ENCODE measurements around the gene STK39. TPM values are rescaled to one million over a fixed set of nuclear protein-coding genes. Genes with fewer than 3 reads are reported as not detected.

Gene STK39
- total RNA-seq, 1 experiment from 2014 or later: 15.9 TPM

DNA sequence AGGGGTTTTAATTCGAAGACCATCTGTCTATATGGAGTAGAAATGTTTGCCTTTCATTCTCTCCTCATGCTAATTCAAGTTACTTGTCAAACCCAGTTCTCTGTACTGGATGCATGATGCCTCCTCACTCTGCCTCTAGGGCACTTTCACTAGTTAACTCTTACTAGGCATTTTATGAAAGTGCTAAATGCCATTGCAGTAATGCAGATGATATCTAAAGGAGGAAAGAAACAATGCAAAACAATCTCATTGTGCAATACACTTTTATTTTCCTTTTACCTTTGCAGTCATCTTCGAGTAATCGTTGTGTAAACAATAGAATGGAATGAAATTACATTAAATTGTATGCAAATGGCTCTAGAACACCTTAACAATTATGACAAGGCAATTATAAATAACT is 293.6 kb downstream of the STK39 start:
- Histone ChIP-seq H3K4me1 (ENCODE audit: insufficient read depth, low read length, poor library complexity, severe bottlenecking) (no peaks in the 10 kb centered on the region), H3K9me3 (ENCODE audit: low read depth, low read length, poor library complexity, severe bottlenecking) (no peaks in the 10 kb centered on the region), H3K36me3 (ENCODE audit: insufficient read depth, low read length, poor library complexity, severe bottlenecking) (no peaks in the 10 kb centered on the region), H3K27ac (ENCODE audit: low read depth, low read length, poor library complexity, severe bottlenecking) (no peak overlapping the region), H3K4me3 (ENCODE audit: low read depth, low read length, poor library complexity, severe bottlenecking) (no peak overlapping the region), H3K27me3 (replicated peaks; ENCODE audit: insufficient read depth, low read depth, low read length, poor library complexity) (no peaks in the 10 kb centered on the region)
- intact Hi-C loops (cut with micrococcal nuclease; ENCODE audit: unreplicated experiment): no loop called here
- no peak for DNase-seq (ENCODE audit: low spot score)
- POLR2A ChIA-PET (ENCODE audit: low non-redundant PET): no interaction called here
- CTCF ChIA-PET: no interaction called here
- no TSS peak for BruUV-seq (replicated peaks)
- TF ChIP-seq, protein P1, sequence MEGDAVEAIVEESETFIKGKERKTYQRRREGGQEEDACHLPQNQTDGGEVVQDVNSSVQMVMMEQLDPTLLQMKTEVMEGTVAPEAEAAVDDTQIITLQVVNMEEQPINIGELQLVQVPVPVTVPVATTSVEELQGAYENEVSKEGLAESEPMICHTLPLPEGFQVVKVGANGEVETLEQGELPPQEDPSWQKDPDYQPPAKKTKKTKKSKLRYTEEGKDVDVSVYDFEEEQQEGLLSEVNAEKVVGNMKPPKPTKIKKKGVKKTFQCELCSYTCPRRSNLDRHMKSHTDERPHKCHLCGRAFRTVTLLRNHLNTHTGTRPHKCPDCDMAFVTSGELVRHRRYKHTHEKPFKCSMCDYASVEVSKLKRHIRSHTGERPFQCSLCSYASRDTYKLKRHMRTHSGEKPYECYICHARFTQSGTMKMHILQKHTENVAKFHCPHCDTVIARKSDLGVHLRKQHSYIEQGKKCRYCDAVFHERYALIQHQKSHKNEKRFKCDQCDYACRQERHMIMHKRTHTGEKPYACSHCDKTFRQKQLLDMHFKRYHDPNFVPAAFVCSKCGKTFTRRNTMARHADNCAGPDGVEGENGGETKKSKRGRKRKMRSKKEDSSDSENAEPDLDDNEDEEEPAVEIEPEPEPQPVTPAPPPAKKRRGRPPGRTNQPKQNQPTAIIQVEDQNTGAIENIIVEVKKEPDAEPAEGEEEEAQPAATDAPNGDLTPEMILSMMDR (conservative IDR thresholded peaks at IDR 0.05; ENCODE audit: low read depth, low read length): no peak
- TF ChIP-seq EZH2 (IDR thresholded peaks at IDR 0.05; ENCODE audit: borderline replicate concordance, low read depth, low read length, poor library complexity, severe bottlenecking): no peak

DNA sequence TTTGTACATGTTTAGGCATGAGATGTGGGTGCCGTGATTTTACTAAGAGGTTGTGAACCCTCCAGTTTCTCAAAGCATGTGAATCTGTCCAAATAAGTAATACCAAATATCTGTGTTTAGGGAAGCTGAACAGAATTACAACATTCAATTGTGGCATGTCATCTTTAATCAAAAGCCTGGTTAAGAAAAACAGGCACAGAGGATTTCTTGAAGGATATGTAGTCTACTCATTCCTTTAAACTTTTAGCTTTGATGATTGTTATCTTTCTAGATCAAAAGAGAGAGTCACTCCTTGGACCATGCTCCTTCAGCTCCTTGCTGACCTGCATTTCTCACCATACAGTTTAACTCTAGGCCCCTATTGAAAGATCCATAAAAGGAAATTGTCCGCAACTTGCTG is 296.8 kb downstream of the STK39 start:
- POLR2A ChIA-PET (ENCODE audit: low non-redundant PET): no interaction called here
- Histone ChIP-seq H3K4me3 (ENCODE audit: low read depth, low read length, poor library complexity, severe bottlenecking) (no peak overlapping the region), H3K27me3 (replicated peaks; ENCODE audit: insufficient read depth, low read depth, low read length, poor library complexity) (no peaks in the 10 kb centered on the region), H3K4me1 (ENCODE audit: insufficient read depth, low read length, poor library complexity, severe bottlenecking) (no peaks in the 10 kb centered on the region), H3K9me3 (ENCODE audit: low read depth, low read length, poor library complexity, severe bottlenecking) (no peaks in the 10 kb centered on the region), H3K36me3 (ENCODE audit: insufficient read depth, low read length, poor library complexity, severe bottlenecking) (no peaks in the 10 kb centered on the region), H3K27ac (ENCODE audit: low read depth, low read length, poor library complexity, severe bottlenecking) (no peak overlapping the region)
- BruUV-seq (replicated peaks): no TSS peak
- CTCF ChIA-PET: no interaction called here
- intact Hi-C loops (cut with micrococcal nuclease; ENCODE audit: unreplicated experiment): no loop called here
- DNase-seq (ENCODE audit: low spot score): no peak
- TF ChIP-seq, protein P1 (conservative IDR thresholded peaks at IDR 0.05; ENCODE audit: low read depth, low read length): no peak
- TF ChIP-seq EZH2 (IDR thresholded peaks at IDR 0.05; ENCODE audit: borderline replicate concordance, low read depth, low read length, poor library complexity, severe bottlenecking): no peak

DNA sequence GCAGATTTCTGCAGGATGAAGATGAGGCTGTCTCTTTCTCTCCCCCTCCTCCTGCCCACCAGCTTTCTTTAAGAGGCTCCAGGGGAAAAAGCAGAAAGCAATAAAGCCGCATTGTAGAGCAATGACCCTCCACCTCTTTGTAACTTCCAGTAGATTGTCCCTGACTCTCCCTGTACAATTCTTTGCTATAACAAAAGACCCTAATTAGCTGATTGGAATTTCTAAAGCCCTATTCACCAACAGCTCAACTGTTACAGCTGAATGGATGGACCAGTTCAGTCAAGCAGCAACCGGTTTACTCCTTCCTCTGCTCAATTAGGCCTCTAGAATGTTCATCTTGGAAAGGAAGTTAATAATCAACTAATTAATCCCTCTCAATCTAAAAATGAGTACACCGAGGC is 301.0 kb downstream of the STK39 start:
- DNase-seq (ENCODE audit: low spot score): no peak
- no peak overlapping the region for H3K4me3 ChIP-seq (ENCODE audit: low read depth, low read length, poor library complexity, severe bottlenecking)
- POLR2A ChIA-PET (ENCODE audit: low non-redundant PET): no interaction called here
- H3K36me3 ChIP-seq (ENCODE audit: insufficient read depth, low read length, poor library complexity, severe bottlenecking): no peaks in the 10 kb centered on the region
- H3K27ac ChIP-seq (ENCODE audit: low read depth, low read length, poor library complexity, severe bottlenecking): no peak overlapping the region
- H3K9me3 ChIP-seq (ENCODE audit: low read depth, low read length, poor library complexity, severe bottlenecking): no peaks in the 10 kb centered on the region
- no peaks in the 10 kb centered on the region for H3K4me1 ChIP-seq (ENCODE audit: insufficient read depth, low read length, poor library complexity, severe bottlenecking)
- intact Hi-C loops (cut with micrococcal nuclease; ENCODE audit: unreplicated experiment): no loop called here
- no peaks in the 10 kb centered on the region for H3K27me3 ChIP-seq (replicated peaks; ENCODE audit: insufficient read depth, low read depth, low read length, poor library complexity)
- CTCF ChIA-PET: no interaction called here
- TF ChIP-seq EZH2 (IDR thresholded peaks at IDR 0.05; ENCODE audit: borderline replicate concordance, low read depth, low read length, poor library complexity, severe bottlenecking): no peak
- TF ChIP-seq, protein P1 (conservative IDR thresholded peaks at IDR 0.05; ENCODE audit: low read depth, low read length): no peak
- no TSS peak for BruUV-seq (replicated peaks)

All from A673 (cell line).